ENCODE measurements around the gene ZSWIM1. TPM values are rescaled to one million over a fixed set of nuclear protein-coding genes. Genes with fewer than 3 reads are reported as not detected.

Gene ZSWIM1
- total RNA-seq, 1 experiment from 2014 or later = 13.0 TPM

DNA sequence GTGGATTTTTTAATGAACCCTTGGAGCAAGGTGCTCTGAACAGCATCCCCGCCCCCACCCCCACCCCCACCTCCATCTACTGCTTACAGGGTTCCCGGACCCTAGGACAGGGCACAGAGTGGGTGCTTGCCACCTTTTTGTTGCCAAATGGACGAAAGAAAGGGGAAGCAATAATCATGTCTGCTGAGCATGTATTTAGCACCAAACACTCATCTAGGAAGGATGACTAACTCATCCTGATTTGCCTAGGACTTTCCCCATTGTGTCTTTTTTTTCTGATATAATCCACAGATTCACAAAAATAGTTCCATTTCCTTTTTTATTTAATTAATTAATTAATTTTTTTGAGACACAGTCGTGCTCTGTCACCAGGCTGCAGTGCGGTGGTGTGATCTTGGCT is 32.1 kb downstream of the ZSWIM1 start:
- Histone ChIP-seq H2AFZ (ENCODE audit: low read depth, low read length, poor library complexity, severe bottlenecking) (no peak overlapping the region), H3K9me2 (ENCODE audit: insufficient read depth) (no peaks in the 10 kb centered on the region), H3K4me2 (ENCODE audit: low read length) (no peak overlapping the region), H3K36me3 (ENCODE audit: control insufficient read depth in 1 of 2, insufficient read depth in 2 of 2, low read length in 2 of 2) (no peaks in the 10 kb centered on the region), H3K79me2 (ENCODE audit: insufficient read depth, low read length) (no peaks in the 10 kb centered on the region), H3K27ac (ENCODE audit: low read depth, low read length) (no peak overlapping the region), H3K9me3 (ENCODE audit: control insufficient read depth in 1 of 2, insufficient read depth in 1 of 2, low read depth in 1 of 2, low read length in 2 of 2) (no peaks in the 10 kb centered on the region), H3K4me3 (replicated peaks in 1 of 2; ENCODE audit: low read depth in 1 of 2, low read length in 2 of 2) (no peak overlapping the region), H3K9ac (ENCODE audit: low read length) (no peak overlapping the region), H4K20me1 (ENCODE audit: insufficient read depth) (no peaks in the 10 kb centered on the region), H3K27me3 (ENCODE audit: insufficient read depth, low read length) (no peaks in the 10 kb centered on the region), H3K4me1 (ENCODE audit: control insufficient read depth in 1 of 2, insufficient read depth in 2 of 2, low read length in 2 of 2) (peaks cover 0 to 15% of the 10 kb centered on the region in 2 experiments; a peak in 3 of 4 replicates)
- ATAC-seq = no peak
- ChIA-PET RAD21 (ENCODE audit: low non-redundant PET in 1 of 2, low total read pairs in 2 of 2, uncharacterized antibody in 2 of 2, unreplicated experiment in 2 of 2) (no interaction called here), CTCF (no interaction called here), POLR2A (no interaction called here)
- TF ChIP-seq POLR2AphosphoS5 (IDR thresholded peaks at IDR 0.05; ENCODE audit: low read depth, low read length) (no peak), FOSL1 (IDR thresholded peaks at IDR 0.05; ENCODE audit: low read depth) (no peak), EGR1 (IDR thresholded peaks at IDR 0.05; ENCODE audit: low read depth) (no peak), SRF (IDR thresholded peaks at IDR 0.05; ENCODE audit: low read depth) (no peak), EZH2phosphoT487 (IDR thresholded peaks at IDR 0.05; ENCODE audit: borderline replicate concordance) (no peak), TCF7L2 (IDR thresholded peaks at IDR 0.05; ENCODE audit: borderline replicate concordance, extremely low read depth, insufficient read depth, insufficient read length) (no peak), SP1 (IDR thresholded peaks at IDR 0.05; ENCODE audit: low read depth) (no peak), RAD21 (IDR thresholded peaks at IDR 0.05; ENCODE audit: low read depth) (no peak), CEBPB (IDR thresholded peaks at IDR 0.05; ENCODE audit: low read depth) (no peak)
- TF ChIP-seq, protein P1, sequence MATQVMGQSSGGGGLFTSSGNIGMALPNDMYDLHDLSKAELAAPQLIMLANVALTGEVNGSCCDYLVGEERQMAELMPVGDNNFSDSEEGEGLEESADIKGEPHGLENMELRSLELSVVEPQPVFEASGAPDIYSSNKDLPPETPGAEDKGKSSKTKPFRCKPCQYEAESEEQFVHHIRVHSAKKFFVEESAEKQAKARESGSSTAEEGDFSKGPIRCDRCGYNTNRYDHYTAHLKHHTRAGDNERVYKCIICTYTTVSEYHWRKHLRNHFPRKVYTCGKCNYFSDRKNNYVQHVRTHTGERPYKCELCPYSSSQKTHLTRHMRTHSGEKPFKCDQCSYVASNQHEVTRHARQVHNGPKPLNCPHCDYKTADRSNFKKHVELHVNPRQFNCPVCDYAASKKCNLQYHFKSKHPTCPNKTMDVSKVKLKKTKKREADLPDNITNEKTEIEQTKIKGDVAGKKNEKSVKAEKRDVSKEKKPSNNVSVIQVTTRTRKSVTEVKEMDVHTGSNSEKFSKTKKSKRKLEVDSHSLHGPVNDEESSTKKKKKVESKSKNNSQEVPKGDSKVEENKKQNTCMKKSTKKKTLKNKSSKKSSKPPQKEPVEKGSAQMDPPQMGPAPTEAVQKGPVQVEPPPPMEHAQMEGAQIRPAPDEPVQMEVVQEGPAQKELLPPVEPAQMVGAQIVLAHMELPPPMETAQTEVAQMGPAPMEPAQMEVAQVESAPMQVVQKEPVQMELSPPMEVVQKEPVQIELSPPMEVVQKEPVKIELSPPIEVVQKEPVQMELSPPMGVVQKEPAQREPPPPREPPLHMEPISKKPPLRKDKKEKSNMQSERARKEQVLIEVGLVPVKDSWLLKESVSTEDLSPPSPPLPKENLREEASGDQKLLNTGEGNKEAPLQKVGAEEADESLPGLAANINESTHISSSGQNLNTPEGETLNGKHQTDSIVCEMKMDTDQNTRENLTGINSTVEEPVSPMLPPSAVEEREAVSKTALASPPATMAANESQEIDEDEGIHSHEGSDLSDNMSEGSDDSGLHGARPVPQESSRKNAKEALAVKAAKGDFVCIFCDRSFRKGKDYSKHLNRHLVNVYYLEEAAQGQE (IDR thresholded peaks at IDR 0.05; ENCODE audit: low read depth) = no peak
- BruUV-seq (replicated peaks) = no TSS peak
- no peak for DNase-seq (ENCODE audit: low read depth, low spot score)
- intact Hi-C loops (cut with micrococcal nuclease) = no loop called here

Data from HCT116 (cell line).